G401 (cell line): ENCODE data around the gene MICB. TPM values are rescaled to one million over a fixed set of nuclear protein-coding genes. Genes with fewer than 3 reads are reported as not detected.
"Not testable (repeated sequence)": the region's sequence is repeated elsewhere in the genome, so short reads cannot be mapped to it uniquely, and the experiment has no call there.

Source experiments
- DNase-seq: peaks from one replicate; pipeline ENCODE4 v3.0.0-alpha.2; 2015; ENCODE audit warnings: low spot score
- in situ Hi-C: cut with HindIII; loops from 2 replicates; pipeline ENCODE4 v1.10.0; 2016; ENCODE audit warnings: low sequenced_read_pairs, mixed read lengths
- total RNA-seq: library from RNA; depleted of rRNA; stranded (reverse); fragments of >200 nt; shearing (Covaris generic); gene quantifications from 2 replicates; pipeline ENCODE4 v1.2.3, GENCODE V29; 2014

The MICB gene
- total RNA-seq, 1 experiment from 2014 or later, result 18.3 TPM

DNA sequence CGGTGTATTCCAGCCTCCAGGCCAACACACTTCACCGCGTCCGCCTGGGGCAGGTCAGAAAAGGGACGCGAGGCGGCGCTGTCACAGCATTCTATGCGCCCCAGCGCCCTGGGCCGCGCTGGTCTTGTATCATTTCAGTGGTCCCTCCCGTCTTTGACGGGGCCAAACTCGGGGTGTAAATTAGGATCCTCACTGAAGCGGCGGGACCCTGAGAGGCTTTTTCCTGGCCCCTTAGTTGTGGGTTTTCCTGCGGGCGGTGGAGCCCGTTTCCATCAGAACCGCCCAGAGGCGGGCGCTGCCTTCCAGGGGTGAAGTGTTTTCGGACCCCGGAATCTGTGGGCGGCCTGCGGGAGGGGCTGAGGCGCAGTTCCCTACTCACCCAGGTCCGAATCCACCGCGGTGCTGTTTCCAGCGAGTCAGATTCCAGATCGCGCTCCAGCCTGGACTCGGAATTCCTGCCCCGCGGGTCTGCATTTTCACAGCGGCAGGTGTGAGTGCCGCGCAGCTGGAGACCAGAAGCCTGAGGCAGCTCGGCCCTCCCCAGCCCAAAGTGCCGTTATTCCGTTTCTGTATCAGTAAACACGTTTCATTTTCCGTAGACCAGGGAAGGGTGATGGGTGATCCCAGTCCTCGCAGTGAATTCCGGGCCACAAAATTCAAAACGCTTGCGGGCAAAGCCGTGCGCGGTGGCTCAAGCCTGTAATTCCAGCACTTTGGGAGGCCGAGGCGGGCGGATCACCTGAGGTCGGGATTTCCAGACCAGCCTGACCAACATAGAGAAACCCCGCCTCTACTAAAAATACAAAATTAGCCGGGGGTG lies 3.9 kb upstream of the MICB start:
- peak; percentile 76 for DNase-seq

DNA sequence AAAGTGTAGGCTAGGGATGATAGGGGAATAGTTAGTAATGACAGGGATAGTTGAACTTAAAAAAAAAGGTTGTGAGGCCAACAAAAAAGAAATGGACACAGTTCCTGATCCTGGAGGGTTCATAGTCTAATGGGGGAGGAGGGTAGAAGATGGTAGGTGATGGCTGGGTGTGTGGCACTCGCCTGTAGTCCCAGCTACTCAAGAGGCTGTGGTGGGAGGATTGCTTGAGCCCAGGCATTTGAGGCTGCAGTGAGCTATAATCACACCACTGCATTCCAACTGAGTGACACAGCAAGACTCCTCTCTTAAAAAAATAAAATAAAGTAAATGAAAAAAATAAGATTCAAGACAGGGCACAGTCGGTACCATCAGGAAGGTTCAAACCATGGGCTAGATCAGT lies 2.4 kb upstream of the MICB start:
- in situ Hi-C loops, result no loop called here

More for the DNA sequence above, 3.9 kb upstream of the MICB start:
- in situ Hi-C loops, result no loop called here

DNA sequence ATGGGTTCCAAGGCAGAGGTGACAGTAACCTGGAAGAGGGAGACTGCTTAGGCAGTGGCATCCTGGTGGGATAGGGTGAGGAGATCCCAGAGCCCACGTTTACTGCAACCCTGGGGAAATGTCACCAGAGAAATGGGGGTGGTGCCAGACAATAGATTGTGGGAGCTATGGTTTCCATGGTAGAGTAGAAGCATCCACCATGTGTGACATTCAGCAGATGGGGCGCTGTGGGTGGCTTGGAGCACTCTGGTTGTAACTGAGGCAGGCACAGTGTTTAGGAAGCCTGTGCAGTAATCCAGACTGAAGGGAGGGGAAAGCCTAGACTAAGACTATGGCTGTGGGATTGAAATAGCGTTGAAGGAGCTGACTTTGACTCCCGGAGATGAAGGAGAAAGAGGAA lies 1.1 kb upstream of the MICB start:
- in situ Hi-C loops, result not testable (repeated sequence)

More for the DNA sequence above, 2.4 kb upstream of the MICB start:
- DNase-seq, result no peak

DNA sequence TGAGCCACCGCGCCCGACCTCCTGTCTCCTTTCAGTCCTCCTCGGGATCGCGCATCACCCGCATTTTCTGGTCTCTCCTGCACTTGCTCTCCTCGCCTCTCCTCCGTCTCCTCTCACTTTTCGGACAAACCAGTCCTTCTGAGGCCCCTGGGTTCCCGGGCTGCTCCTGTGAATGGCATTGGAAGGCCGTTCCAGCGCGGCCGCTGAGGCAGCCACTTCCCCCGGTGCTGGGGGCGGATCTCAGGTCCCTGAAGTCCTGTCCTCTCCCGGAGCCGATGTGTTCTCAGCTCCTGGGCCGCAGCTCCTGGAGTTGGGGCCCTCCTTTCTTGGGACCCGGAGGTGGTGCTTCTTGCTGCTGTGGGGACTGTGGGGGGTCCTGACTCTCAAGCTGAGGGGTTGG lies 803 bp downstream of the MICB start:
- in situ Hi-C loops, result no loop called here
- DNase-seq, result peak; percentile 37

More for the DNA sequence above, 1.1 kb upstream of the MICB start:
- DNase-seq, result peak; percentile 56

DNA sequence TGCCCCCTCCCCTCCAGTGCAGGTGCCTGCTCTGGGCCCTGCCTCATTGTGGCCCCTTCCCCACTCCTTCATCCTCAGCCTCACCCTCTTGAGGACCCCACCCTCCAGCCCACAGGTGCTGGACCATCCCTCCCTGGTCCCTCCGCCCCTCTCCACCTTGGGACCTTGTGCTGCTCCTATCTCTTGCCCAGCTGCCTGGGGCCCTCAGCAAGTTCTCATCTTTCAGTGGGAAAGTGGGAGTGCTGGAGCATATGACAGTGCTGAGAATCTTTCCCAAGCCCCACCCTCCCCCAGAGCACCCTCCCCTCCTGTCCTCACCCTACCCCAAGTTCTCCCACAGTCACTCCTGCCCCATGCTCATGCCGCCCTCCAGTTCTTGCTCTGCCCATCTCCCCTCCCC lies 1.7 kb downstream of the MICB start:
- DNase-seq, in situ Hi-C loops: not testable (repeated sequence)

DNA sequence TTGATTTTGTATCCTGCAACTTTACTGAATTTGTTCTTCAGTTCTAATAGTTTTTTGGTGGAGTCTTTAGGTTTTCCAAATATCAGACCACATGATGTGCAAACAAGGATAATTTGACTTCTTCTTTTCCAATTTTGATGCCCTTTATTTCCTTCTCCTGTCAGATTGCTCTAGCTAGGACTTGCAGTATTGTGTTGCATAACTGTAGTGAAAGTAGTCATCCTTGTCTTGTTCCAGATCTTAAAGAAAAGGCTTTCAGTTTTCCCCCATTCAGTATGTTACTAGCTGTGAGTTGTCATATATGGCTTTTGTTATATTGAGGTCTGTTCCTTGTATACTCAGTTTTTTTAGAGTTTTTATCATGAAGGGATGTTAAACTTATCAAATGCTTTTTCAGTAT lies 4.6 kb downstream of the MICB start:
- in situ Hi-C loops, result no loop called here

DNA sequence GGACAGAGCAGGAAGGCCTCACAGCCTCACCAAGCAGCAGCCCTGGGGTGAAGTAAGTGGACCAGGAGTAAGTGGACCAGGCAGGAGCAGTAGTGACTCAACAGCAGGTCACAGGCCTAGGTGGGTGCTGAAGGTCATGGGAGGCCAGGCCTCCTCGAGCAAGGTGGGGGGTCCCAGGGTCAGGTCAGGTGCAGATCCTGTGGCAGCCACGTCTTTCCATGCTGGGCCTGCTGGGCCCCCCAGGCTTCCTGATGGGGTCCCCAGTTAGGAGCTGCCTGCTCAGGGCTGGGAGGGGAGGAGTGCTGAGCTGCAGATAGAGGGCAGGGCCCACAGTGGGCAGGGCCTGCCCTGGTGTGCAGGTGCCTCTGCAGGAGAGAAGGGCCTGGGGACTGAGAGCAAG lies 11.1 kb downstream of the MICB start:
- DNase-seq, in situ Hi-C loops: not testable (repeated sequence)

More for the DNA sequence above, 4.6 kb downstream of the MICB start:
- DNase-seq, result no peak

DNA sequence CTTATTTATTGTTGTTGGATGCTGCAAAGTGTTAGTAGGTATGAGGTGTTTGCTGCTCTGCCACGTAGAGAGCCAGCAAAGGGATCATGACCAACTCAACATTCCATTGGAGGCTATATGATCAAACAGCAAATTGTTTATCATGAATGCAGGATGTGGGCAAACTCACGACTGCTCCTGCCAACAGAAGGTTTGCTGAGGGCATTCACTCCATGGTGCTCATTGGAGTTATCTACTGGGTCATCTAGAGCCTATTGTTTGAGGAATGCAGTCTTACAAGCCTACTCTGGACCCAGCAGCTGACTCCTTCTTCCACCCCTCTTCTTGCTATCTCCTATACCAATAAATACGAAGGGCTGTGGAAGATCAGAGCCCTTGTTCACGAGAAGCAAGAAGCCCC lies 12.1 kb downstream of the MICB start:
- in situ Hi-C loops, result no loop called here
- DNase-seq, result no peak

DNA sequence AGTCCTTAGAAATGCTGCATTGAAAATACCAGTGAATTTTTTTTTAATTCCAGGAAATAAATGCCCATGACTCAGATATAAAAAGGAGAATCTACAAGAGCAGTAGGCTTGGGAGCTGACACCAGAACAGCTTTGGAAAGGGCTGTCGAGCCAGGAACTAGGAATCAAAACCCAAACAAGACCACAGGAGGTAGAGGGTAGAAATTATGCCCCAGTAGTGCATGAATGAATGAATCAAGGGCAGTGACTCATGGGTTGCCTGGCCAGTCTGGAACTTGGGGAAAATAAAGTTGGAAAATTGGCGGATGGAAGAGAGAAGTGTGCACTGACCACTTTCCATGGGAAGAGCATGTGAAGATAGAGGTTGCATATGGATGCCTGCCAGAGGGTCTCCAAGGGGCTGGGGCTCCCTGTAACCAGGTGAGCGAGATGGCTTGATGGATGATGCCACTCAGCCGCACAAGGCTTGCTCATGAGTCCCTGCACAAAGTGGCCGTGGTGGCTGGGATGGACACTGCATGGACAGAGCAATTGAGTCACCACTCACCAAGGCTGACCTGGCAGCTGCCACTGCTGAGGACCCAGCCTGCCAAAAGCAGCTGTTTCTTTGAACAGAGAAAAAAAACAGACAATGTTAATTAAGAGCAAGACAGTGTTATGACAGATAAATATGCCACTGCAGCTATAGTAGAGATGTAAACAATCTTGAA lies 15.7 kb downstream of the MICB start:
- in situ Hi-C loops, result no loop called here
- no peak for DNase-seq

DNA sequence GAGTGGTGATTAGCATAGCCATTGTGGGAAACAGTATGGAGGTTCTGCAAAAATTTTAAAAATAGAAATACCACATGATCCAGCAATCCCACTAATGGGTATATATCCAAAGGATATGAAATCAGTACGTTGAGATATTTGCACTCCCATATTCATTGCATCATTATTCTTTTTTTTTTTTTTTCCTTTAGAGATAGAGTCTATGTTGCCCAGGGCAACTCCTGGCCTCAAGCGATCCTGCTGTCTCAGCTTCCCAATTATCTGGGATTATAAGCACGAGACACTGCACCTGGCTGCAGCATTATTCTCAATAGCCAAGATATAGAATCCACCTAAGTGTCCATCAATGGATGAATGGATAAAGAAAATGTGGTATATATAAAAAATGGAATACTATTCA lies 23.9 kb downstream of the MICB start:
- in situ Hi-C loops, result no loop called here
- DNase-seq, result no peak

DNA sequence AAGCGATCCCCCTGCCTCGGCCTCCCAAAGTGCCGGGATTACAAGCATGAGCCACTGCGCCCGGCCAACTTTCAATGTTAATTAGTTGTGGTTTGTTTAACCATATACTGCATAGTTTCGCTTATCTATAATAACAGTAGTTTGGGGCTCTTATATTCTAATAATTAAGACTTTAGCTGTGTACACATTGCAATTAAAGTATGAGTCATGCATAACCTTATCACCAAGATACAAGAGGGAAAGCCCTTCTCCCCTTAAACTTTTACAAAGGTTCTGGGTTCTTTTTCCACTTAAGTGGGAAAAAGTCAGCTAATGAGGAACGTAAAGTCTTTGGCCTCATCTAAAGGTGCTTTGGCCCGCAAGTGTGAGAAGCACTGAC lies 27.6 kb downstream of the MICB start:
- in situ Hi-C loops, result no loop called here
- DNase-seq, result no peak

DNA sequence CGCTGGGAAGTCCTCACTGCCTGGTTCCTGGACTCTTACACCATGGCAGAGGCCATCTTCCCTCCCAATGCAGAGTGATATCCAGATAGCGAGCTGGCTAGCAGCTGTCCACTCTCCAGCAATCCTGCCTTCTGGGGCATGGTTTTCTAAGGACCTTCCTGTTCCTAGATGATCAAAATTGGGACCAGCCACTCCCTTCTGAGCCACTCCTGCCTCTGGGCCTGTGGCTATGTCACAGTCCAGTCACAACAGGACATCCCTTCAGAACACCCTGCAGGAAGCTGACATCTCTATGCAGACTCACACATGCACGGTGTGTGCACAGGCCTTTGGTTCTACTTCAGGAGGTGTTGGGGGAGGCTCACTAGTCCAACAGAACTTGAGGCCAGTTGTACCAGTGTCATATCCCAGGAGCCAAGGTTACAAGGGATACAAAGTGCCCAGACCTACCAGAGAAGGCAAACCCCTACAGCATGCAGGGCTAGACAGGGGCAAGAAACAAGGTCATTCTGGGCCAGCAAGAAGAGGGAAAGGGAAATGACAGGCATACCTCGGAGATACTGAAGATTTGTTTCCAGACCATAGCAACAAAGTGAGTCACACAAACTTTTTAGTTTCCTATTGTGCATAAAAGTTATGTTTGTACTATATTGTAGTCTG lies 28.1 kb downstream of the MICB start:
- no peak for DNase-seq
- in situ Hi-C loops, result no loop called here

DNA sequence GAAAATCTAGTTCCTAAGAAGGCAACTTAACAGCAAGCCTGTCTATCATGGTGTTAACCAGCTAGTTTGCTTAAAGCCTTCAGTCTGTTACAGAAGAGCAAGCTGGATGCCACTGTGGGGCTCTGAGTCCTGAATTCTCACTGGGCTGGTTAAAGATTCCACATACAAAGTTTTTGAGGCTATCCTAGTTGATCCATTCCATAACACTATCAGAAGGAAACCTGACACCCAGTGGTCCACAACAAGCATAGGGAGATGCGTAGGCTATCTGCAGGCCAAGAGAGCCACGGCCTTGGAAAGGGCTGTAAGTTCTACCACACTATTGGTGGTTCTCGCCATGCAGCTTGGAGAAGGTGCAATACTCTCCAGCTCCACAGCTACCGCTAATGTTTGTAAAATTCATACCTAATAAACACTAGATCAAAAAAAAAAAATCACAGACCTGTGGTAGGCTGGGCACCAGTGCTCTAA lies 30.4 kb downstream of the MICB start:
- no peak for DNase-seq
- in situ Hi-C loops, result no loop called here

DNA sequence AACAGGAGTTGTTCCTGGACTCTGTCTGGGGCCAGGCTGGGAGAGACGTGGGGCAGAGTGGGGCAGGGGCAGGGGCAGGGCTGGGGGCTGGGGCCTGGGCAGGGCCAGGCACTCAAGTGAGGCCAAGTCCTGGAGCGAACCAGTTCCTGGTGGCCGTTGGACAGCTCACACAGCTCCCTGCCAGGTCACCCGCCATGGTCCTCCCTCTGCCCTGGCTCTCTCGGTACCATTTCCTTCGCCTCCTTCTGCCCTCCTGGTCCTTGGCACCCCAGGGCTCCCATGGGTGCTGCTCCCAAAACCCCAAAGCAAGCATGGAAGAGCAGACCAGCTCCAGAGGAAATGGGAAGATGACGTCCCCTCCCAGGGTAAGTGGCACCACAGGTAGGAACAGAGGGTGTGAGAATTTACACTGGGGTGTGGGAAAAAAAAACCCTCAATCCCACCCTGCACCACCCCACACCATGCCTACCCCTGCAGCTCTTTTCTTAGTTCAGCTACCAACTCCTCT lies 30.9 kb downstream of the MICB start, which contains the start of gene MCCD1:
MCCD1 (plus strand) TSS at position 142 of the 508 bp plus-strand sequence; CDS start at position 195, 53 bp downstream.
- in situ Hi-C loops, result no loop called here
- no peak for DNase-seq

DNA sequence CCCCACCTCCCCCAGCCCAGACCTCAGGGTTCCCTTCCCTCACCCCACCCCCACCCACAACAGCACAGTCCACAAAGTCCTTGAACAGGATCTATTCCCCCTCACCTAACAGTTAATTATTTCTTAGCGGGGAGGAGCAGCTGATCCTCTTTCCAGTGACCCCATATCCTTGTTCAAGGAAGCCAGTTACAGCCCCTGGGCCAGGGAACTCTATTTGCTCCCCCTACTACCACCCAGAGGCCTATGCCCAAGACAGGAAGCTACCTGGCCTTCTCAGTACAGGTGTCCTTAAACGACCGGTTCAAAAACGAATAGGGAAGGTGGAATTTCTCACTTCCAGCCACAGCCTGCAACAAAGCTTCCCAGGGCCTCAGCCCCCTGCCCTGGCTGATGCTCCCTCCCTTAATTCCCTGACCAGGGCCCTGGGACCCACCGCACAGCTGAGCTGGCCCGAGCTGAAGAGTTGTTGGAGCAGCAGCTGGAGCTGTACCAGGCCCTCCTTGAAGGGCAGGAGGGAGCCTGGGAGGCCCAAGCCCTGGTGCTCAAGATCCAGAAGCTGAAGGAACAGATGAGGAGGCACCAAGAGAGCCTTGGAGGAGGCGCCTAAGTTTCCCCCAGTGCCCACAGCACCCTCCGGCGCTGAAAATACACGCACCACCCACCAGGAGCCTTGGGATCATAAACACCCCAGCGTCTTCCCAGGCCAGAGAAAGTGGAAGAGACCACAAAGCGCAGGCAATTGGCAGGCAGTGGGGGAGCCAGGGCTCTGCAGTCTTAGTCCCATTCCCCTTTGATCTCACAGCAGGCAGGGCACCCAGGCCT lies 31.6 kb downstream of the MICB start:
- in situ Hi-C loops, result no loop called here
- DNase-seq, result no peak

DNA sequence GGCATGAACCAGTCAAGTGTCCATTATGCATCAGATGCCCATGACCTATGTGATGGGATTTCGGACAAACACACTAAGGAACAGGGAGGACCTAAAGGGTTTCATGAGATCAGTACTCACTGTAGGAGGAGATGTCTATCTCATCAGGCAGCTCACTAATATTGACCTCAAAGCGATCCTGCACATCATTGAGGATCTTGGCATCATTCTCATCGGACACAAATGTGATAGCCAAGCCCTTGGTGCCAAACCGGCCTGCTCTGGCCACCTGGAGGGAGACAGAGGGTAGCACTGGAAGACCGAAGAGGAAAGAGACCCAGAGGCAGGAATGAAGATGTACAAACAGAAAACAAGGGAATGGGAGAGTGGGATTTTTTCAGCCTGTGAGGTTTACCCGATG lies 32.7 kb downstream of the MICB start:
- in situ Hi-C loops, result no loop called here

DNA sequence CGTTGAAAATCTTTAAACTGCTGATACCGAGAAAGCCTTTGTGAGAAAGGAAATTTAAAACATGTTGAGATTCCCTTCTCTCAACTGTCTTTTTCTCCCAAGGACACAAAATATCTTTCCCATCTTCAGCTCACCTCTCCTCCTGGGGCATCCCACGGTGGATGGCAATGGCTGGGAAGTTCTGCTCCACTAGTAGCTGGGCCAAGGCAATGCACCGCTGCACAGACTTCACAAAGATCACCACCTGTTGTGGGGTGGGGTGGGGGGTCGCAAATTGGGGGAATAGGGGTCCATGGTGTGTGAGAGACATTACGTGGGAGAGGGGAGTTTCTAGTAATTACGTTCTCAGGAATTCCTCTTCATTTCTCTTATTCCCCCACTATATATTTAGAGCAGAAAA lies 33.2 kb downstream of the MICB start:
- in situ Hi-C loops, result no loop called here
- no peak for DNase-seq

More for the DNA sequence above, 32.7 kb downstream of the MICB start:
- no peak for DNase-seq

DNA sequence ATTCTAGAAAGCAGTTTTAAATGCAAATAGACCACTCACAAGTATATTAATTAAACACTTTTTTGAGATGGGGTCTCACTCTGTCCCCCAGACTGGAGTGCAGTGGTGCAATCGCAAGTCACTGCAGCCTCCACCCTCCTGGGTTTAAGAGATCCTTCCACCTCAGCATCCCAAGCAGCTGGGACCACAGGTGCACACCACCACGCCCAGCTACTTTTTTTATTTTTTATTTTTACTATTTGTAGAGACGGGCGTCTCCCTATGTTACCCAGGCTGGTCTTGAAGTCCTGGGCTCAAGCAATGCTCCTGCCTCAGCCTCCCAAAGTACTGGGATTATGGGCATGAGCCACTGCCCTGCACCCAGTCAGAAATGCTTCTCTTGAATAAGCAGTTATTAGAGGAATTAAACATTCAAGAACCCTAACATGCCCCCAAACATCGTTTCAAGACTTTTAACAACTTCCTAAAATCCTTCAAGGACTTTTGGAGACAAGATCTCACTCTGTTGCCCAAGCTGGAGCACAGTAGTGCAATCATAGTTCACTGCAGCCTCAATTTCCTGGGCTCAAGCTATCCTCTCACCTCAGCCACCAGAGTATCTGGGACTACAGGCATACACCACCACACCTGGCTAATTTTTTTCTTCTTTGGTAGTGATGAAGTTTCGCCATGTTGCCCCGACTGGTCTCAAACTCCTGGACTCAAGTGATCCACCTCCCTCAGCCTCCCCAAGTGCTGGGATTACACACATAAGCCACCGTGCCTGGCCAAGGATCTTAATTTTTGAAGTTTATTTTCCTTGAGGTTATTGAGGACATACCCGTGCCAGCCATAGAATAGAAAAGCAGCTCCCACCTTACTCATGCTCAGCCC lies 34.1 kb downstream of the MICB start:
- DNase-seq, result no peak
- in situ Hi-C loops, result no loop called here
